Neural progenitor cell (in vitro differentiated cells): ENCODE measurements around the gene RNF10.

Experiments
- CTCF ChIP-seq: fragments of 200-600 bp; sonication (generic); IDR thresholded peaks from 2 replicates; pipeline ENCODE4 v1.5.1; 2017; ENCODE audit warnings: antibody characterized with exemption, mild to moderate bottlenecking
- EZH2 ChIP-seq: fragments of 200-600 bp; sonication (generic); IDR thresholded peaks from 2 replicates; pipeline ENCODE4 v1.6.1; 2017; ENCODE audit warnings: antibody characterized with exemption, mild to moderate bottlenecking, moderate library complexity

DNA sequence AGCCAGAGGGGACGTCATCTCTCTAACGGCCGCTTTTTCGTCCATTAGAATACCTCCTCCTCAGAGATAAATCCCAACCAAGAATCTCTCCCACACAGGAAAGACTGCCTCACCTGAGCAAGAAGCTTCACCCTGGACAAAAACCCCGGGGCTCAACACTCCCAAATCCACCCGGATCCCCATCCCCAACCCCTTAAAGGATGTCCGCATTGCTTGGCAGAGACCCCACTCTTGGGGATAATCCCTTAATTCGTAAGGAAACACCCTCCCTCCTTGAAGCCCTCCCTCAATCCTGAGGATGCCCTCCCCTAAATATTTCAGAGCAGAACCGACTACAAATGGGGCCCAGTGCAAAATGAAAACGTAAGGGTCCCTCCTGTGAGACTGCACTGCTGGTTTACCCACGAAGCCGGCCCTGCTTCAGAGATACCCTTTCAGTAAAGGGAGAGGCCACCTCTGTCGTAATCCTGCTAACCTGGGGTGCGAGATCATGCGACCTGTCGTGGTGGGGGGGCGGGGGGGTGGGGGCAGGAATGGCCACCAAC, 38.9 kb upstream of the RNF10 start:
- TF ChIP-seq CTCF (no peak), EZH2 (no peak)
